Smooth muscle cell (in vitro differentiated cells): ENCODE data around the gene EPAS1. TPM values are rescaled to one million over a fixed set of nuclear protein-coding genes. Genes with fewer than 3 reads are reported as not detected.

ENCODE experiments used
- DNase-seq: peaks from one replicate; lab custom pipeline; 2025; ENCODE audit not compliant: unreplicated experiment; lab: John Stamatoyannopoulos, UW
- H2AFZ ChIP-seq: fragments of 200-600 bp; sonication (generic); 2 replicates; pipeline ENCODE4 v1.6.0; 2016; ENCODE audit warnings: antibody characterized with exemption, low read depth, mild to moderate bottlenecking
- H3F3A ChIP-seq: fragments of 200-600 bp; sonication (generic); 2 replicates; pipeline ENCODE4 v1.6.0; 2017; ENCODE audit warnings: antibody characterized with exemption, low read depth
- H3K27ac ChIP-seq: fragments of 200-600 bp; sonication (generic); 2 replicates; pipeline ENCODE4 v1.5.1; 2016; ENCODE audit warnings: low read depth, mild to moderate bottlenecking
- H3K27me3 ChIP-seq: fragments of 200-600 bp; sonication (generic); 2 replicates; pipeline ENCODE4 v1.6.1; 2016; ENCODE audit warnings: low read depth, mild to moderate bottlenecking
- H3K36me3 ChIP-seq: fragments of 200-600 bp; sonication (generic); 2 replicates; pipeline ENCODE4 v1.5.1; 2016; ENCODE audit warnings: low read depth
- H3K4me1 ChIP-seq: fragments of 200-600 bp; sonication (generic); 2 replicates; pipeline ENCODE4 v1.5.1; 2016; ENCODE audit warnings: low read depth
- H3K4me2 ChIP-seq: fragments of 200-600 bp; sonication (generic); 2 replicates; pipeline ENCODE4 v1.6.0; 2016; ENCODE audit warnings: mild to moderate bottlenecking
- H3K4me3 ChIP-seq: fragments of 200-600 bp; sonication (generic); 2 replicates; pipeline ENCODE4 v1.5.1; 2016; ENCODE audit warnings: mild to moderate bottlenecking
- H3K79me2 ChIP-seq: fragments of 200-600 bp; sonication (generic); 2 replicates; pipeline ENCODE4 v1.6.0; 2016; ENCODE audit warnings: low read depth, mild to moderate bottlenecking
- H3K9ac ChIP-seq: fragments of 200-600 bp; sonication (generic); 2 replicates; pipeline ENCODE4 v1.6.0; 2016; ENCODE audit warnings: low read depth
- H3K9me3 ChIP-seq: fragments of 200-600 bp; sonication (generic); replicated peaks from 2 replicates; pipeline ENCODE4 v1.5.1; 2016; ENCODE audit warnings: low read depth
- H4K20me1 ChIP-seq: fragments of 200-600 bp; sonication (generic); 2 replicates; pipeline ENCODE4 v1.6.0; 2016; ENCODE audit warnings: low read depth
- CTCF ChIP-seq: fragments of 200-600 bp; sonication (generic); IDR thresholded peaks from 2 replicates; pipeline ENCODE4 v1.5.1; 2017; ENCODE audit warnings: borderline replicate concordance, mild to moderate bottlenecking, antibody characterized with exemption; ENCODE audit not compliant: insufficient read depth, poor library complexity, severe bottlenecking
- WGBS: methylation state at CpG from one replicate; pipeline ENCODE4 v1.1.7; 2016; ENCODE audit warnings: low lambda C conversion rate; 5-methylcytosine and 5-hydroxymethylcytosine counted together
- polyA plus RNA-seq: library from polyadenylated mRNA; unstranded; fragments of >200 nt; fragmentation: Nextera tagmentation; extraction: Ambion mirVana; gene quantifications from 2 replicates; pipeline ENCODE4 v1.2.1, GENCODE V29; 2016
- total RNA-seq: library from RNA; depleted of rRNA; stranded (reverse); fragments of >200 nt; gene quantifications from 2 replicates; pipeline ENCODE4 v1.2.3, GENCODE V29; 2014

The EPAS1 gene
- total and polyA plus RNA-seq, 2 experiments from 2014 or later, result 31.7 to 91.6 TPM

DNA sequence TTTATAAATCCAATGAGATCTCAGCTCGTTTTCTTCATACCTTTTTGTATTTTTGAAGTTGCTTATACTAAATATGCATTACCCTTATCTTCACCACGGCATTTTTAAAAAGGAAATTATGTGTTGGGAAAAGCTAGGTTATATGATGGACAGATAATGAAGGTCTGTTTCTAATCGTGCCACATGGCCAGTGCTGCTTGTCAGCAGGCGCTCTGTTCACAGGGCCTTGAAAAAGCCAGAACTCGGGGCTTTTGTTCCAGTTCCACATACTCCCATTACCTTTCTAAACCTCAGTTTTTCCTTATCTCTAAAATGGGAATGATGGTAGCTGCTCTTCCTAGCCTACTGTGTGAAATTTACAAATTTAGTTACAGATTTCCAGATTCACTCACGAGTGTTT, 42.0 kb downstream of the EPAS1 start:
- Histone ChIP-seq H3K4me1 (peaks cover 28% of the 10 kb centered on the region), H3K27ac (peak overlapping the region; percentile 69), H3K4me3 (no peak overlapping the region), H3K9me3 (no peaks in the 10 kb centered on the region), H3K4me2 (no peak overlapping the region), H4K20me1 (peaks cover 70% of the 10 kb centered on the region), H3K79me2 (peaks cover 75% of the 10 kb centered on the region), H2AFZ (no peak overlapping the region), H3F3A (peaks cover 49% of the 10 kb centered on the region), H3K27me3 (no peaks in the 10 kb centered on the region), H3K36me3 (no peaks in the 10 kb centered on the region), H3K9ac (no peak overlapping the region)
- 38% methylated on average over 6 of the region's 6 CpGs for WGBS
- DNase-seq, result no peak
- TF ChIP-seq CTCF, result no peak

DNA sequence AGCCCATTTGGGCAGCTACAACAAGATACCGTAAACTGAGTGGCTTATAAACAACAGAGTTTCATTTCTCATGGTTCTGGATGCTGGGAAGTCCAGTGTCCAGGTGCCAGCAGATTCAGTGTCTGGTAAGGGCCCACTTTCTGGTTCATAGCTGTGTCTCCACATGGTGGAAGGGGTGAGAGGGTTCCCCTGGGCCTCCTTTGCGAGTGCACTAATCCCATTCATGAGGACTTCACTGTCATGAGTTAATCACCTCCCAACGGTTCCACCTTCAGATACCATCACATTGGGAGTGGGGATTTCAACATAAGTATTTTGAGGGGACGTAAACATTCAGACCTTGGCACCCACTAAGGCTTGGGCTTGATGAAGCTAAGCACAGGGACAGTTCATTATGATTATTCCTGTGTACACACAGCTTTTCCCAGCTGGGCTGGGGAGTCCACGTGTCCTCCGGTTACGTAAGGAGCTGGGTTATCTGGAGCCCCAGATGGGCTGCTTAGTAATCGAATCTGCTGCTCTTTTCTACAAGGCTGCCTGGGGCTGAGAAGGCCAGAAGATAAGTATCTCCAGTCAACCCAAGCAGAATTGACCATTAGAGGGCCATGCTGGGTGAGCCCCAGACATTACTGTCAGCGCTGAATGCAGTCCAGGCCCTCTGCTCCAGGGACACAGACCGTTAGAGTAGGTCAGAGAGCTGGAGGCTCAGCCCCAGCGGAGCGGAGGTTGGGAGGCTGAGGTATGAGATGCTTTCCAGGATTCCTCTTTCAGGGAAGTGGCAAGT, 42.7 kb downstream of the EPAS1 start:
- H3K27me3 ChIP-seq, result no peaks in the 10 kb centered on the region
- peaks cover 21% of the 10 kb centered on the region for H3K4me1 ChIP-seq
- H2AFZ ChIP-seq, result no peak overlapping the region
- peaks cover 44% of the 10 kb centered on the region for H3F3A ChIP-seq
- 23% methylated on average over 12 of the region's 12 CpGs for WGBS
- peak overlapping the region; percentile 69 for H3K27ac ChIP-seq
- H3K36me3 ChIP-seq, result no peaks in the 10 kb centered on the region
- no peak for DNase-seq
- H3K9ac ChIP-seq, result no peak overlapping the region
- no peak overlapping the region for H3K4me3 ChIP-seq
- H3K79me2 ChIP-seq, result peaks cover 81% of the 10 kb centered on the region
- peak overlapping the region; percentile 35 for H3K4me2 ChIP-seq
- TF ChIP-seq CTCF, result no peak
- H3K9me3 ChIP-seq, result no peaks in the 10 kb centered on the region
- H4K20me1 ChIP-seq, result peaks cover 76% of the 10 kb centered on the region

- no peaks in the 10 kb centered on the region for H3K9me3 ChIP-seq
- no peak overlapping the region for H3K9ac ChIP-seq
- H3K27ac ChIP-seq, result peak overlapping the region; percentile 69
- no peak overlapping the region for H2AFZ ChIP-seq
- H3F3A ChIP-seq, result peaks cover 38% of the 10 kb centered on the region
- DNase-seq, result no peak
- H3K4me3 ChIP-seq, result no peak overlapping the region
- H3K79me2 ChIP-seq, result peaks cover 91% of the 10 kb centered on the region
- peak overlapping the region; percentile 35 for H3K4me2 ChIP-seq
- peaks cover 12% of the 10 kb centered on the region for H3K4me1 ChIP-seq
- H3K27me3 ChIP-seq, result no peaks in the 10 kb centered on the region
- peaks cover 87% of the 10 kb centered on the region for H4K20me1 ChIP-seq
- no peaks in the 10 kb centered on the region for H3K36me3 ChIP-seq
- no peak for TF ChIP-seq CTCF
- WGBS, result 85% methylated on average over 4 of the region's 4 CpGs
Observed at GRCh38 chr2:46340740-46341420, 43.7 kb downstream of the EPAS1 start.
